Measurements from ENCODE around the gene CCND3. TPM values are rescaled to one million over a fixed set of nuclear protein-coding genes. Genes with fewer than 3 reads are reported as not detected.

CCND3 gene
- polyA plus RNA-seq, 4 donors: 24.3 to 31.4 (median 26.9) TPM

Other genes starting within 250 kb of the CCND3 start
- 10 to 100 TPM in 1 of 4 donors, 1 to 10 TPM in 3; 4.5 to 10.2 (median 9.1) TPM for gene TFEB, start 206.2 kb downstream of the CCND3 start, polyA plus RNA-seq (ENCODE audit: insufficient read length in 4 of 4)
- gene PGC, start 194.4 kb downstream of the CCND3 start, polyA plus RNA-seq (ENCODE audit: insufficient read length in 4 of 4): under 1 TPM in 1 of 4 donors, not detected in 3; 0.26 TPM
- 1 to 10 TPM; 5.0 to 8.4 (median 6.3) TPM for gene FRS3, start 161.9 kb downstream of the CCND3 start, polyA plus RNA-seq (ENCODE audit: insufficient read length in 4 of 4)
- 10 to 100 TPM in 1 of 4 donors, 1 to 10 TPM in 3; 4.2 to 10.8 (median 5.1) TPM for gene PRICKLE4, start 161.0 kb downstream of the CCND3 start, polyA plus RNA-seq (ENCODE audit: insufficient read length in 4 of 4)
- 100 to 1,000 TPM; 163 to 259 (median 227) TPM for gene TOMM6, start 154.1 kb downstream of the CCND3 start, polyA plus RNA-seq (ENCODE audit: insufficient read length in 4 of 4)
- 10 to 100 TPM; 11.4 to 15.3 (median 11.9) TPM for gene USP49, start 46.4 kb downstream of the CCND3 start, polyA plus RNA-seq (ENCODE audit: insufficient read length in 4 of 4)
- gene MED20, start 20.7 kb downstream of the CCND3 start, polyA plus RNA-seq (ENCODE audit: insufficient read length in 4 of 4): 10 to 100 TPM; 22.6 to 42.0 (median 39.8) TPM
- 10 to 100 TPM; 18.8 to 29.2 (median 26.5) TPM for gene BYSL, start 20.3 kb downstream of the CCND3 start, polyA plus RNA-seq (ENCODE audit: insufficient read length in 4 of 4)
- 10 to 100 TPM; 17.7 to 26.3 (median 22.2) TPM for gene TAF8, start 108.7 kb upstream of the CCND3 start, polyA plus RNA-seq (ENCODE audit: insufficient read length in 4 of 4)
- gene C6orf132, start 200.8 kb upstream of the CCND3 start, polyA plus RNA-seq (ENCODE audit: insufficient read length in 4 of 4): 1 to 10 TPM; 1.2 to 7.0 (median 3.8) TPM
- under 1 TPM; 0.14 to 0.38 (median 0.29) TPM for gene GUCA1A, start 231.6 kb upstream of the CCND3 start, polyA plus RNA-seq (ENCODE audit: insufficient read length in 4 of 4)